GM12878 (cell line): ENCODE data around the gene NDUFB1. TPM values are rescaled to one million over a fixed set of nuclear protein-coding genes. Genes with fewer than 3 reads are reported as not detected.

ENCODE experiments used
- ATAC-seq: fragments of 200-7000 bp; cut with Tn5 transposase; 3 replicates; pipeline ENCODE4 v1.9.1; 2020; ENCODE audit warnings: mild to moderate bottlenecking, moderate library complexity
- BruUV-seq: library from RNA; stranded (reverse); fragments of 400-500 nt; replicated peaks from 2 replicates; lab custom pipeline; 2021; lab: Mats Ljungman, UMichigan
- CTCF ChIA-PET: fragments of 300-600 bp; sonication (Branson Sonifier 250); formaldehyde crosslinking; extraction: SDS; loops from one replicate; lab custom pipeline; 2021; ENCODE audit warnings: inconsistent platforms; lab: Yijun Ruan, JAX
- POLR2A ChIA-PET: fragments of 350-600 bp; formaldehyde crosslinking; extraction: SDS; loops from one replicate; lab custom pipeline; 2021; ENCODE audit warnings: inconsistent platforms; lab: Charles Lee
- RAD21 ChIA-PET: fragments of 300-600 bp; sonication (Branson Sonifier 250); formaldehyde crosslinking; loops from one replicate; lab custom pipeline; 2023; ENCODE audit warnings: antibody characterized with exemption; ENCODE audit not compliant: unreplicated experiment; lab: Charles Lee
- SMC1A ChIA-PET: fragments of 300-600 bp; sonication (Branson Sonifier 250); formaldehyde crosslinking; loops from one replicate; lab custom pipeline; 2023; ENCODE audit not compliant: unreplicated experiment, uncharacterized antibody; lab: Charles Lee
- DNase-seq: peaks from one replicate; pipeline ENCODE4 v3.0.0-alpha.2; 2011; ENCODE audit warnings: low read depth, low spot score
- FAIRE-seq: peaks from 3 replicates; lab custom pipeline; 2011; peaks lifted over from hg19 to GRCh38; lab: Jason Lieb, UNC
- H2AFZ ChIP-seq: 2 replicates; pipeline ENCODE4 v1.6.0; 2011; ENCODE audit warnings: low read depth, low read length, control low read depth; ENCODE audit not compliant: control insufficient read depth
- H3K27ac ChIP-seq: 2 replicates; pipeline ENCODE4 v1.5.1; 2011; ENCODE audit warnings: control low read depth; ENCODE audit not compliant: control insufficient read depth, insufficient read depth
- H3K27me3 ChIP-seq, 2 experiments: replicated peaks in 1 of 2; 2 replicates each; pipeline versions ENCODE4 v1.6.0 to v1.6.1; 2011; ENCODE audit warnings: low read length in 1 of 2; ENCODE audit not compliant: control insufficient read depth in 2 of 2, insufficient read depth in 2 of 2
- H3K36me3 ChIP-seq, 2 experiments: 2 replicates each; pipeline ENCODE4 v1.5.1; 2011; ENCODE audit warnings: low read length in 1 of 2; ENCODE audit not compliant: control insufficient read depth in 2 of 2, insufficient read depth in 2 of 2
- H3K4me1 ChIP-seq: 2 replicates; pipeline ENCODE4 v1.6.1; 2011; ENCODE audit warnings: mild to moderate bottlenecking, low read length, moderate library complexity, mixed read lengths; ENCODE audit not compliant: control insufficient read depth, insufficient read depth
- H3K4me2 ChIP-seq: 2 replicates; pipeline ENCODE4 v1.6.0; 2011; ENCODE audit warnings: control low read depth; ENCODE audit not compliant: control insufficient read depth, insufficient read depth
- H3K4me3 ChIP-seq: fragments of 200-600 bp; sonication (generic); 2 replicates; pipeline ENCODE4 v1.5.1; 2016
- H3K79me2 ChIP-seq: 2 replicates; pipeline ENCODE4 v1.6.0; 2011; ENCODE audit warnings: low read length; ENCODE audit not compliant: control insufficient read depth, insufficient read depth
- H3K9ac ChIP-seq: 2 replicates; pipeline ENCODE4 v1.8.0; 2011; ENCODE audit warnings: low read length, control low read depth, mixed read lengths; ENCODE audit not compliant: control insufficient read depth, insufficient read depth
- H3K9me3 ChIP-seq: replicated peaks from 3 replicates; pipeline ENCODE4 v1.5.1; 2011; ENCODE audit warnings: mild to moderate bottlenecking, low read length; ENCODE audit not compliant: control insufficient read depth, insufficient read depth
- H4K20me1 ChIP-seq: 2 replicates; pipeline ENCODE4 v1.6.0; 2011; ENCODE audit not compliant: control insufficient read depth, insufficient read depth
- ATF7 ChIP-seq: fragments of 450-650 bp; IDR thresholded peaks from 2 replicates; pipeline ENCODE4 v1.6.1; 2016; ENCODE audit warnings: low read depth, mild to moderate bottlenecking
- BMI1 ChIP-seq: fragments of 450-650 bp; IDR thresholded peaks from 2 replicates; pipeline ENCODE4 v1.6.1; 2016; ENCODE audit warnings: mild to moderate bottlenecking, moderate library complexity, borderline replicate concordance
- MYB ChIP-seq: fragments of 150-350 bp; IDR thresholded peaks from 2 replicates; pipeline ENCODE4 v1.6.1; 2014; ENCODE audit warnings: mild to moderate bottlenecking, low read depth, low read length, borderline replicate concordance
- SUZ12 ChIP-seq: fragments of 200-600 bp; sonication (generic); IDR thresholded peaks from one replicate; pipeline ENCODE4 v1.6.1; 2018; ENCODE audit warnings: antibody characterized with exemption, mild to moderate bottlenecking; ENCODE audit not compliant: unreplicated experiment
- in situ Hi-C: fragments of 300-500 bp; cut with MboI; formaldehyde crosslinking; loops from 9 replicates; pipeline ENCODE4 v1.14.3; 2018; ENCODE audit warnings: mixed read lengths
- intact Hi-C: fragments of 100-400 bp; cut with micrococcal nuclease; formaldehyde crosslinking; loops from one replicate; pipeline ENCODE4 v1.14.2; 2022; ENCODE audit not compliant: unreplicated experiment
- polyA plus RNA-seq, 11 experiments: library from polyadenylated mRNA; depleted of rRNA in 4 of 11; unstranded in 6 of 11; stranded (reverse) in 5 of 11; fragments of >200 nt; fragmentation: Nextera tagmentation in 4 of 11; fragmentation: Illumina TruSeq in 1 of 11; extraction: Ambion mirVana in 4 of 11; extraction: Trizol in 1 of 11; gene quantifications; 1 replicate in 1 of 11; 2 replicates in 10 of 11; pipeline versions ENCODE4 v1.2.1 to v1.2.3, GENCODE V29; 2011 to 2016; ENCODE audit warnings: inconsistent platforms in 2 of 11, missing spikeins in 2 of 11, low read depth in 1 of 11
- total RNA-seq, 4 experiments: library from RNA; depleted of rRNA in 3 of 4; stranded (reverse); fragments of >200 nt in 3 of 4; fragmentation: Illumina TruSeq in 1 of 4; extraction: Trizol in 1 of 4; gene quantifications; 2 replicates each; pipeline versions ENCODE4 v1.2.1 to v1.2.3, GENCODE V29; 2013 to 2021
- TF ChIP-seq, protein P1 (sequence below): IDR thresholded peaks from 2 replicates; pipeline ENCODE4 v1.6.1; 2011; ENCODE audit warnings: borderline replicate concordance, low read depth, mild to moderate bottlenecking, moderate library complexity, mixed read lengths, low read length; ENCODE audit not compliant: insufficient read depth; ENCODE audit errors: extremely low read length
- TF ChIP-seq, protein P2 (sequence below): fragments of 450-650 bp; IDR thresholded peaks from 2 replicates; pipeline ENCODE4 v1.6.1; 2016; ENCODE audit warnings: mild to moderate bottlenecking, moderate library complexity, borderline replicate concordance

NDUFB1 gene
- total and polyA plus RNA-seq, 10 of the 15 experiments (the other 5 are each of a cell fraction or from before 2014, with no cell fraction given), result 132 to 919 (median 561) TPM

- no peak for FAIRE-seq
- Histone ChIP-seq H2AFZ (no peak overlapping the region), H3K36me3 (no peaks in the 10 kb centered on the region), H3K4me3 (no peak overlapping the region), H4K20me1 (no peaks in the 10 kb centered on the region), H3K79me2 (peaks cover 19% of the 10 kb centered on the region), H3K27ac (no peak overlapping the region), H3K9ac (no peak overlapping the region), H3K4me2 (no peak overlapping the region; the same call in 1 of the 2 replicates), H3K27me3 (no peaks in the 10 kb centered on the region), H3K4me1 (no peaks in the 10 kb centered on the region), H3K9me3 (no peaks in the 10 kb centered on the region)
- ChIA-PET SMC1A (interaction anchor here (1.1 to 1.3 kb wide), 2 partner anchors 9 to 94 kb away, joined by 3 read pairs; no protein-coding TSS in a partner anchor), CTCF (interaction anchor here (0.6 to 1.2 kb wide), 3 partner anchors 9 to 618 kb away, joined by 3 to 4 read pairs (median 3); no protein-coding TSS in a partner anchor), POLR2A (no interaction called here), RAD21 (interaction anchor here (1.4 to 1.6 kb wide), 2 partner anchors 22 to 161 kb away, joined by 4 read pairs; partner anchors contain the start of genes CPSF2 and NDUFB1)
- no TSS peak for BruUV-seq
- no peak for TF ChIP-seq MYB
- TF ChIP-seq, protein P1, sequence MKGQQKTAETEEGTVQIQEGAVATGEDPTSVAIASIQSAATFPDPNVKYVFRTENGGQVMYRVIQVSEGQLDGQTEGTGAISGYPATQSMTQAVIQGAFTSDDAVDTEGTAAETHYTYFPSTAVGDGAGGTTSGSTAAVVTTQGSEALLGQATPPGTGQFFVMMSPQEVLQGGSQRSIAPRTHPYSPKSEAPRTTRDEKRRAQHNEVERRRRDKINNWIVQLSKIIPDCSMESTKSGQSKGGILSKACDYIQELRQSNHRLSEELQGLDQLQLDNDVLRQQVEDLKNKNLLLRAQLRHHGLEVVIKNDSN, result no peak
- no peak for TF ChIP-seq SUZ12
- TF ChIP-seq BMI1, result no peak
- TF ChIP-seq, protein P2, sequence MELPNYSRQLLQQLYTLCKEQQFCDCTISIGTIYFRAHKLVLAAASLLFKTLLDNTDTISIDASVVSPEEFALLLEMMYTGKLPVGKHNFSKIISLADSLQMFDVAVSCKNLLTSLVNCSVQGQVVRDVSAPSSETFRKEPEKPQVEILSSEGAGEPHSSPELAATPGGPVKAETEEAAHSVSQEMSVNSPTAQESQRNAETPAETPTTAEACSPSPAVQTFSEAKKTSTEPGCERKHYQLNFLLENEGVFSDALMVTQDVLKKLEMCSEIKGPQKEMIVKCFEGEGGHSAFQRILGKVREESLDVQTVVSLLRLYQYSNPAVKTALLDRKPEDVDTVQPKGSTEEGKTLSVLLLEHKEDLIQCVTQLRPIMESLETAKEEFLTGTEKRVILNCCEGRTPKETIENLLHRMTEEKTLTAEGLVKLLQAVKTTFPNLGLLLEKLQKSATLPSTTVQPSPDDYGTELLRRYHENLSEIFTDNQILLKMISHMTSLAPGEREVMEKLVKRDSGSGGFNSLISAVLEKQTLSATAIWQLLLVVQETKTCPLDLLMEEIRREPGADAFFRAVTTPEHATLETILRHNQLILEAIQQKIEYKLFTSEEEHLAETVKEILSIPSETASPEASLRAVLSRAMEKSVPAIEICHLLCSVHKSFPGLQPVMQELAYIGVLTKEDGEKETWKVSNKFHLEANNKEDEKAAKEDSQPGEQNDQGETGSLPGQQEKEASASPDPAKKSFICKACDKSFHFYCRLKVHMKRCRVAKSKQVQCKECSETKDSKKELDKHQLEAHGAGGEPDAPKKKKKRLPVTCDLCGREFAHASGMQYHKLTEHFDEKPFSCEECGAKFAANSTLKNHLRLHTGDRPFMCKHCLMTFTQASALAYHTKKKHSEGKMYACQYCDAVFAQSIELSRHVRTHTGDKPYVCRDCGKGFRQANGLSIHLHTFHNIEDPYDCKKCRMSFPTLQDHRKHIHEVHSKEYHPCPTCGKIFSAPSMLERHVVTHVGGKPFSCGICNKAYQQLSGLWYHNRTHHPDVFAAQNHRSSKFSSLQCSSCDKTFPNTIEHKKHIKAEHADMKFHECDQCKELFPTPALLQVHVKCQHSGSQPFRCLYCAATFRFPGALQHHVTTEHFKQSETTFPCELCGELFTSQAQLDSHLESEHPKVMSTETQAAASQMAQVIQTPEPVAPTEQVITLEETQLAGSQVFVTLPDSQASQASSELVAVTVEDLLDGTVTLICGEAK, result peak; percentile 33; the same call in 1 of the 2 replicates
- 0 out of 2 replicates have a peak, but pooled peaks have one; percentile 16 for TF ChIP-seq ATF7
- in situ Hi-C loops (no loop called here), intact Hi-C loops (no loop called here)
- DNase-seq, result no peak
- ATAC-seq, result peak; percentile 42
Measured at GRCh38 chr14:92099802-92100201, 21.7 kb downstream of the NDUFB1 start.
